DOHH2 (cell line): Measurements from ENCODE around the gene DEFB108B.
"Not testable (repeated sequence)": the region's sequence is repeated elsewhere in the genome, so short reads cannot be mapped to it uniquely, and the experiment has no call there.

ENCODE experiments used
- CTCF ChIP-seq: fragments of 200-600 bp; sonication (generic); IDR thresholded peaks from one replicate; pipeline ENCODE4 v1.5.1; 2014; ENCODE audit warnings: antibody characterized with exemption, mild to moderate bottlenecking, low read depth, low read length; ENCODE audit not compliant: poor library complexity, severe bottlenecking
- EZH2phosphoT487 ChIP-seq: fragments of 200-600 bp; sonication (generic); IDR thresholded peaks from 2 replicates; pipeline ENCODE4 v1.6.1; 2017; ENCODE audit warnings: borderline replicate concordance, mild to moderate bottlenecking, antibody characterized with exemption, low read length, moderate library complexity, mixed read lengths

- peak; percentile 66 for TF ChIP-seq CTCF
- not testable (repeated sequence) for TF ChIP-seq EZH2phosphoT487
Observed at GRCh38 chr11:71863978-71864627, 31.1 kb downstream of the DEFB108B start.
